Endodermal cell (in vitro differentiated cells): Measurements from ENCODE around the gene AAK1. TPM values are rescaled to one million over a fixed set of nuclear protein-coding genes. Genes with fewer than 3 reads are reported as not detected.

Source experiments
- DNase-seq: peaks from one replicate; pipeline ENCODE4 v3.0.0-alpha.2; 2017
- H3K27ac ChIP-seq: 2 replicates; pipeline ENCODE4 v1.5.1; 2013; ENCODE audit warnings: mild to moderate bottlenecking, low read depth, low read length, moderate library complexity
- H3K27me3 ChIP-seq: 2 replicates; pipeline ENCODE4 v1.6.1; 2013; ENCODE audit warnings: mild to moderate bottlenecking, low read length, moderate library complexity; ENCODE audit not compliant: insufficient read depth, control insufficient read depth, poor library complexity, severe bottlenecking
- H3K36me3 ChIP-seq: 2 replicates; pipeline ENCODE4 v1.7.0; 2013; ENCODE audit warnings: mild to moderate bottlenecking, low read length, moderate library complexity; ENCODE audit not compliant: control insufficient read depth, insufficient read depth
- H3K4me1 ChIP-seq: one replicate; pipeline ENCODE4 v1.7.0; 2013; ENCODE audit warnings: low read length; ENCODE audit not compliant: control insufficient read depth, insufficient read depth
- H3K4me3 ChIP-seq: 2 replicates; pipeline ENCODE4 v1.5.1; 2013; ENCODE audit warnings: mild to moderate bottlenecking, low read length, moderate library complexity
- H3K9ac ChIP-seq: 2 replicates; pipeline ENCODE4 v1.6.1; 2013; ENCODE audit warnings: mild to moderate bottlenecking, low read length, moderate library complexity; ENCODE audit not compliant: poor library complexity, severe bottlenecking; ENCODE audit errors: extremely low read depth
- H3K9me3 ChIP-seq: 2 replicates; pipeline ENCODE4 v1.6.1; 2013; ENCODE audit warnings: mild to moderate bottlenecking, low read length, moderate library complexity; ENCODE audit not compliant: control insufficient read depth
- H3K27ac Mint-ChIP-seq: 2 replicates; pipeline ENCODE4 v1.8.0; 2020; ENCODE audit warnings: mixed read lengths
- H3K27me3 Mint-ChIP-seq: 2 replicates; pipeline ENCODE4 v1.8.0; 2021; ENCODE audit warnings: mild to moderate bottlenecking, mixed read lengths; ENCODE audit not compliant: insufficient read depth
- H3K36me3 Mint-ChIP-seq: 2 replicates; pipeline ENCODE4 v1.8.0; 2020; ENCODE audit warnings: low read depth, mixed read lengths
- H3K4me1 Mint-ChIP-seq: 2 replicates; pipeline ENCODE4 v1.8.0; 2020; ENCODE audit warnings: mixed read lengths
- H3K4me3 Mint-ChIP-seq: 2 replicates; pipeline ENCODE4 v1.8.0; 2020; ENCODE audit warnings: mild to moderate bottlenecking, moderate library complexity, mixed read lengths
- H3K9me3 Mint-ChIP-seq: 2 replicates; pipeline ENCODE4 v1.8.0; 2020; ENCODE audit warnings: mild to moderate bottlenecking, mixed read lengths
- CTCF ChIP-seq: fragments of 200-600 bp; sonication (generic); conservative IDR thresholded peaks from 2 replicates; pipeline ENCODE4 v1.5.0; 2021; ENCODE audit warnings: antibody characterized with exemption, mild to moderate bottlenecking
- WGBS, 2 experiments: methylation state at CpG; one replicate each; pipeline versions ENCODE4 v1.1.5 to v1.1.7; 2013; ENCODE audit warnings: missing lambda C conversion rate in 2 of 2, mixed read lengths in 1 of 2; ENCODE audit not compliant: insufficient coverage in 1 of 2, insufficient read length in 1 of 2; 5-methylcytosine and 5-hydroxymethylcytosine counted together
- total RNA-seq, 2 donors: library from RNA; stranded (reverse); fragmentation: NEBNext Ultra II Directional in 1 of 2; extraction: Animal tissue kit (Norgen Biotek cat#: 25700) in 1 of 2; gene quantifications; 2 replicates in 1 of 2; 3 replicates in 1 of 2; pipeline ENCODE4 v1.2.1, GENCODE V29; 2021

Gene AAK1
- total RNA-seq, 2 donors from 2014 or later: 29.2 to 34.7 TPM

DNA sequence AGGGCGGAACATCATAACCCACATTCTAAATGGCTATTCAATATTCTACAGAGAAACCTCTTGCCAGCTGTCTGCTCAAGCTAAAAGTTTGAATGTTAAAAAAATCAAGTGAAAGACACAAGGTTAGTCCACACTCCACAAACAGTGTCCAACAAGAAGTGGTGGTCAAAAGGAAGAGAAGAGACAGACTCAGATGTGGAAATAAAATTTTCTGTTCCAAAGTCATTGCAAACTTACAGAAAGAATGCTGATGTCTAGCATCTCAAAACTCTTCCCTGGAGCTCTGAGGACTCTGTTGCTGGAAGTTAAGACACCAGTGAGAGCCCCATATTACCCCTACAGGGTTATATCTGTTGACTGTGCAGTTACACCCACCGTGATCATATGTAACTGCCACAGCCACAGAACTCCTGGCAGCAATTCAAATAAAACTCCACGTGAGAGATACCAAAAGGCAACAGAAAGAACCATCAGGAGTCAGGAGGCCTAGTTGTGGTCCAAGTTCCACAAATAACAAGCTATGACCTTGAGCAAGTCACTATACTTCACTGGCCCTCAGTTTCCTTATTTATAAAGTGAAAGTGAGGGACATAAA, 60.9 kb downstream of the AAK1 start:
- no peak for DNase-seq
- Mint-ChIP-seq H3K27me3 (no peaks in the 10 kb centered on the region), H3K4me3 (no peak overlapping the region), H3K36me3 (no peaks in the 10 kb centered on the region), H3K4me1 (peaks cover 18% of the 10 kb centered on the region), H3K9me3 (no peaks in the 10 kb centered on the region), H3K27ac (peak overlapping the region; percentile 91)
- H3K27ac ChIP-seq: no peak overlapping the region
- no peak overlapping the region for H3K9ac ChIP-seq
- H3K27me3 ChIP-seq: no peaks in the 10 kb centered on the region
- peaks cover under 1% of the 10 kb centered on the region for H3K4me1 ChIP-seq
- H3K4me3 ChIP-seq: no peak overlapping the region
- no peaks in the 10 kb centered on the region for H3K9me3 ChIP-seq
- no peaks in the 10 kb centered on the region for H3K36me3 ChIP-seq
- WGBS, 2 experiments: 67 to 90% methylated on average over 1 to 3 of the region's 3 CpGs
- no peak for TF ChIP-seq CTCF

DNA sequence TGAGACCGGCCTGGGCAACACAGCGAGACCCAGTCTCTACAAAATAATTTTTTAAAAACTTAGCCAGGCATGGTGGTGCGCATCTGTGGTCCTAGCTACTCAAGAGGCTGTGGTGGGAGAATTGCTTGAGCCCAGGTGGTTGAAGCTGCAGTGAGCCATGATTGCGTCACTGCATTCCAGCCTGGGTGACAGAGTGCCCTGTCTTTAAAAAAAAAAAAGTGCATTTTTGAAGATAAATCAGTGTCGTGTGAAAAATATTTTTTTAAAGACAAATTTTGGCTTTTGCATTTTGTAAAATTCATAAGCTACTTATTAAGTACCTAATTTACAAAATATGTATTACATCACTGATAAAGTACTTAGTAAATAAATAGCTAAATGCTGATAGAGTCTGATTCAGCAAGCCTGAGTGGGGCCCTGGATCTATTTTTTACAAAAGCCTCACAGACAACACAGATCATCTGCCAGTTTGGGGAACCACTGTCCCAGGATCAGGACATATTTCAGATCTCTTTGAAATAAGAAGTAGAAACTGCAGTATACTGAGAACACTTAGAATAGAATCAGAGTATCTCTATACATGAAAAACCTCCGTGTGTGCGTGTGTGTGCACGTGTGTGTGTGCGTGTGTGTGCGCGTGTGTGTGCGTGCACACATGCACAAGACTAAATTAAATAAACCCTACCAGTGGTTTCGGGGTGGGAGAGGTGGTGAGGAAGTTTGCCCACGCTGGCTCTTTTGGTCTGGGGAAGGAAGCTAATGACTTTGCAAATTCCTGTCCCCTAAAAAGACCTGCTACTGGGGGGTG, 61.6 kb downstream of the AAK1 start:
- Mint-ChIP-seq H3K4me3 (no peak overlapping the region), H3K27ac (peak overlapping the region; percentile 91), H3K9me3 (no peaks in the 10 kb centered on the region), H3K27me3 (no peaks in the 10 kb centered on the region), H3K36me3 (no peaks in the 10 kb centered on the region), H3K4me1 (peaks cover 25% of the 10 kb centered on the region)
- peak; percentile 60 for DNase-seq
- no peak for TF ChIP-seq CTCF
- Histone ChIP-seq H3K27ac (no peak overlapping the region), H3K36me3 (no peaks in the 10 kb centered on the region), H3K4me1 (peaks cover 3% of the 10 kb centered on the region), H3K9me3 (no peaks in the 10 kb centered on the region), H3K27me3 (no peaks in the 10 kb centered on the region), H3K4me3 (no peak overlapping the region), H3K9ac (no peak overlapping the region)
- WGBS, 2 experiments: 91% methylated on average over 4 to 14 of the region's 14 CpGs

- no peaks in the 10 kb centered on the region for H3K27me3 Mint-ChIP-seq
- no peaks in the 10 kb centered on the region for H3K36me3 ChIP-seq
- H3K4me3 Mint-ChIP-seq: no peak overlapping the region
- H3K27ac Mint-ChIP-seq: no peak overlapping the region
- WGBS, 2 experiments: 75 to 92% methylated on average over 1 to 4 of the region's 4 CpGs
- peaks cover 29% of the 10 kb centered on the region for H3K4me1 Mint-ChIP-seq
- H3K4me3 ChIP-seq: no peak overlapping the region
- H3K36me3 Mint-ChIP-seq: no peaks in the 10 kb centered on the region
- no peak overlapping the region for H3K9ac ChIP-seq
- no peaks in the 10 kb centered on the region for H3K9me3 ChIP-seq
- no peak for DNase-seq
- no peak overlapping the region for H3K27ac ChIP-seq
- H3K9me3 Mint-ChIP-seq: no peaks in the 10 kb centered on the region
- TF ChIP-seq CTCF: no peak
- no peaks in the 10 kb centered on the region for H3K27me3 ChIP-seq
- peaks cover 3% of the 10 kb centered on the region for H3K4me1 ChIP-seq
Observed at GRCh38 chr2:69580486-69580885, 63.1 kb downstream of the AAK1 start.
